Stimulated activated CD8-positive, alpha-beta memory T cell treated with anti-CD3 and anti-CD28 coated beads, Interleukin-15, amount 100 ng/mL, for 4 hours (primary cell): ENCODE data around the gene PDP2.
"Not testable (repeated sequence)": the region's sequence is repeated elsewhere in the genome, so short reads cannot be mapped to it uniquely, and the experiment has no call there.

Experiments
- DNase-seq, 2 donors: peaks; one replicate each; pipeline ENCODE4 v3.0.0-alpha.2; 2020; ENCODE audit warnings: low read depth in 2 of 2

PDP2 gene

GRCh38 chr16:66919569-66920298 is 39.4 kb downstream of the PDP2 start:
- DNase-seq: no peak

DNA sequence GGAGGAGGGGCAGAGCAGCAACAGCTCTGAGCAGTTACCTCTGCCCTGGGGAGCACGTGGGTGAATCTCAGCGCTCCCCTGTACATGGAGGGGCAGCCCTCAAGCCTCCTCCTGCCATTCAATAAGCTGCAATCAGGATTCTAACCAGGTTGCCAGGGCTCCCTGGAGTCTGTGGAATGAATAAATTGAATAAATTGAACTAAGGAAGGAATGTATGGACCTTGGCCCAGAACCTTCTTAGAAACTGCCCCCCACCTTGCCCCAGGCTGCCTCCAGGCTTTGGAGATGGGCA is 39.9 kb downstream of the PDP2 start:
- DNase-seq: no peak

GRCh38 chr16:66920924-66921680 is 40.8 kb downstream of the PDP2 start:
- no peak for DNase-seq

GRCh38 chr16:66921729-66922450 is 41.6 kb downstream of the PDP2 start:
- no peak for DNase-seq

GRCh38 chr16:66923247-66923731 is 43.0 kb downstream of the PDP2 start:
- DNase-seq: no peak

- DNase-seq: no peak
These were observed 43.6 kb downstream of the PDP2 start for GRCh38 chr16:66923866-66924265.

GRCh38 chr16:66924527-66925321 is 44.4 kb downstream of the PDP2 start:
- no peak for DNase-seq

GRCh38 chr16:66925322-66925840 is 45.1 kb downstream of the PDP2 start, which contains the start of gene RRAD:
TSS of gene RRAD (minus strand) at chr16:66925535. CDS start at chr16:66925179, 356 bp downstream.
- DNase-seq: no peak

DNA sequence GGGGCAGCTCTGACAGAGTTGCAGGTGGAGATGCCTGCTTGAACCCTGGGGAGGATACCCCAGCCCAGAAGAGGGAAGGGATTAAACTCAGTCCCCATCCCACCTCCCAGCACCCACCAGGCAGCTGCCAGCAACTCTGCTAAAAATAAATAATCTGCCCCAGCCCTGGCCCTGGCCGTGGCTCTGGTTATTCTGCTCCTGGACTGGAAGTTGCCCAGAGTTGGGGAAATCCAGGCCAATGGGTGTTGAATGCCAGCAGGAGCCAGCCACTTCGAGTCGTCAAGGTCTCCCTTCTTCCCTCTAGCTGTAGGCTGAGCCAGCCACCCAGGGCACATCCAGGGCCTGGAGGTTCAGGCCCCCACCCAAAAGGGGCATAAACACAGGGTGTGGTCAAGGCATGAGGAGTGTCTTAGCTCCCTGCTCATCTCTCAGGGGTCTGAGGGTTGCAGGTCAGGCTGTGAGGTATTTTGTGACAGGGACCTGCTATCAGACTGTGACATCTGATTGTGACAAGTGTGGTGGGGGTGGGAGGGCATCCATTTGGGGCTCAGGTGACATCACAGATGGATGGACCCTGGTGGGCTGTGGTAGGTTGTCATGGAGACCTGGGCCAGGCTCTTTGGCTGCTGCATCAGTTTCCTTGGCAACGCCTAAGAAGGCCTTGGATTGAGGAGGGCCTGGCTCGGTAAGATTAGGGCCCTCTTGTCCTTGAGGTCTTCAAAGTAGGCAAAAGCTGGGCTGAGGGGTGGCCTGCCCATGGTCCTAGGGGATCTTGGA is 46.0 kb downstream of the PDP2 start:
- no peak for DNase-seq

DNA sequence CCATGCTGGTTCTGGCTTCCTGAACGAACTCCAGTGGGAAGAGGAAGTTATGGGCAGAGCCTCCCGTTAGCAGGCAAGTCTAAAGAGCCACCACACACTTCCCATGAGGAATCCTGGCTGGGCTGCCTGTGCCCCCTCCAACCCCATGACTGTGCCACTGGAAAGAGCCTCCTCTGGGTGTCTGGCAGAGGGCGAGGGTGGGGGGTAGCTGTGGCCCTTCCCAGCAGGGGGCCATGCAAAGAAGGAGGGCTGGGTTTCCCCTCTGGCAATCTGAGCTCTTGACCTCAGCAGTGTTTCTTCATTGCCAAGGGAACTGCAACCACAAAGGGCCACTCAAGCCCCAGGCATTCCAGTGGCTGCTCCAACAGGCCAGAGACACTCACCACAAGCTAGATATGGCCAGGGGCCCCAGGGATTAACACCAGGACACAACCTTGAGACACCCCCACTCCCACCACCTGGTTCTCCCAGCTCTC is 46.7 kb downstream of the PDP2 start:
- DNase-seq: no peak

DNA sequence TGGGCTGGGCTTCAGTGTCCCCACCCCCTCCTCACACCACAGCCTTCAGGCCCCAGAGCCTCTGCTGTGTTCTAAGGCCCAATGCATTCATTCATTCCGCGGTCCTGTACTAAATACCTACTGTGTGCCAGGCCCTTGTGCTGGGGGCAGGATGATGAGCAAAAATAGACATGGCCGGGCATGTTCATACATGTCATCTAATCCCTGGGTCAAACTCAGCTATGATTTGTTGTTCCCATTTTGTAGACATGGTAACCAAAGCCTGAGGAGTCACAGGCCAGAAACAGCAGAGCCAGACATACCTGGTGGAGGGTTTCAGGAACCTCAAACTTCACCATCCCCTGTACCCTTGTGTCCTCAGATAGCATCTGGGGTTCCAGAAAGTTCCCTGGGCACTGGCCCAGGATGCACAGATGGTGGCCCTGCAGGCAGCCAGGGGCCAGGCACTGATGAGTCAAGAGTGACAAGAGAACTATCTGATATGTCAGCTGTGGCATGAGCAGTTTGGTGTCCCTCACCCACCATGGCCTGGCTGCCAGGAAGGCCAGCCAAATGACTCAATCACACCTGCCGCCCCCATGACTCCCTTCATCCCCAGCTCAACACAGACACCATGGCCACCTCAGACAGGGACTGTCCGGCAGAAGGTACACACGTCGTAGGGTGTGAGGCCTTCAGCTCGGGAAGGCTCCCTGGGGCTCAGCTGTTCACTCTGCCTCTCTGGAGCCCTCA is 47.8 kb downstream of the PDP2 start:
- DNase-seq: no peak

DNA sequence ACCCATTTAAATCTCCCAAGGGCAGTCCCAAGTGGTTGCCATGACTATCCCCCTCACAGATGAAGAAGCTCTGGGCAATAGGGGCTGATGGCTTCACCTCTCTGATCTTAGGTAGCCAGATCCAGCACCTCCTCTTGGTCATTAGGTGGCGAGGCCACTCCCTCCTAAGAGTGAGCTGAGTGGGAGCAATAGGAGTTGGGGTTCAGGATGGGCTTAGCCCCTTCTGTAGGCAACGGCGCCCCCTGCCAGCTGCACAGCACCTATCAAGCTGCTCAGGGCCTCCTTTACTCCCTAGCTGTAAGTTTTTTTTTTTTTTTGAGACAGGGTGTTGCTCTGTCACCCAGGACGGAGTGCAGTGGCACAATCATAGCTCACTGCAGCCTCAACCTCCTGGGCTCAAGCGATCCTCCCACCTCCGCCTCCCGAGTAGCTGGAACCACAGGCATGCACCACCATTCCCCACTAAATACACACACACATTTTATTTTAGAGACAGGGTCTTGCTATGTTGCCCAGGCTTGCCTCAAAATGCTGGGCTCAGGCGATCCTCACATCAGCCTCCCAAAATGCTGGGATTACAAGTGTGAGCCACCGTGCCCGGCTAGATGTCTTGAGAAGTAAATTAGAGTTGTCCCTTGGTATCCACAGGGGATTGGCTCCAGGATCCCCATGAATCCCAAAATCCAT is 48.5 kb downstream of the PDP2 start:
- DNase-seq: no peak

DNA sequence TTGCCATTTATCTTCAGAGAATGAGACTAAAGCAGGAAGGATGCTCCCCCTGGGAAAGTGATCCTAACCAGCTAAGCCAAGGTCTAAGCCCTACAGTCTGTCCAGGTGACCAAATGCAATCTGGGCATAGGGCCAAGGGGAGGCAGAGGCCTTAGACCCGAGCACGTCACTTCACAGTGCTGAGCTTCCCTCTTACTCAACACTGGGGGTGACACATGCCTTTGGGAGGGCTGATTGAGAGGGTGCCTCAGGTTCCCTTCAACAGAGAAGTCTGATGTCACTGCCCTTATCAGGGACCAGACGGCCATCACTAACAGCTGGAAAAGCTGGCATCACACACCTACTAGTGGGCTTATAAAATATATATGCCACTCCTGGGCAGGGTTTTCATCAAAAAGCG is 49.9 kb downstream of the PDP2 start:
- no peak for DNase-seq

DNA sequence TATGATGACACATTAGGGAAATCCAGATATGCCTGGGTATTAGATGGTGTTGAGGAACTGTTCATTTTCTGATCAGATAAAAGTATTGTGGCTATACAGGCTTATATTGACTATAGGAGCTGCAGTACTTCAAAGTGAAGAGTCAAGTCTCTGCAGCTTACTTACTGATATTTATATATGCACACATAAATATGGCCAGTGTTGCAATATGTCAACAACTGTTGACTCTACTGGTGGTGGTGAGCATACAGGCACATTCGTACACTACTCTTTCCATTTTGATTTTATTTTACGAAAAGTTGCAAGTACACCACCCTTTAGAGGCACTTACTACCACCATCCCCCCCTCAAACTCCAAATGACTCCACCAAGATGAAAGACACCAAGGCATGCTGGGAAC is 51.4 kb downstream of the PDP2 start:
- no peak for DNase-seq

DNA sequence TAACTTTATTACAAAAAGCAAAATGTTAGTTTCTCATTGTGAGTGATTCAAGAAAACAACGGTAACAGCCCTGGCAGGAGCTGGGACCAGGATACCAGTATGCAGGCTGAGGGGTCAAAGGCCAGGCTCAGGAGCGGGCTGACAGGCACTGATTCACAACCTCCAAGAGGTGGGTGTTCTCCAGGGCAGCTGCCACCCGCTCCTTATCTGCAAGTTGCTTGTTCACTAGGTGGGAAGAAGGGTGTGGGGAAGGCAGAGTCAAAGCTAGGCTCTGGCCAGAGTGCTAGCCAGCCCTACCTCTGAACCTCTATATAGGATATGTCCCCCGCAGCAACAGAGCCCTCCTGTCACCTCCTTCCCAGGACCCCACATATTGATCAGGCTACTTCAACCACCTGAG is 51.8 kb downstream of the PDP2 start:
- DNase-seq: no peak

- DNase-seq: peak in 1 of 2 donors; percentile 41
These were observed 53.4 kb downstream of the PDP2 start for GRCh38 chr16:66933776-66934137.

- peak; percentile 74 to 81 for DNase-seq
These were observed 54.0 kb downstream of the PDP2 start, which contains the start of gene CIAO2B for GRCh38 chr16:66934138-66934838. TSS of gene CIAO2B (minus strand) at chr16:66934402. CDS start at chr16:66934364, 38 bp downstream.

GRCh38 chr16:66934839-66935313 is 54.6 kb downstream of the PDP2 start:
- DNase-seq: not testable (repeated sequence)
